GM12875 (cell line): ENCODE measurements around the gene MRPS22.

Experiments used
- H3K4me3 ChIP-seq: one replicate; pipeline ENCODE4 v1.5.1; 2011; ENCODE audit warnings: low read depth, low read length, control low read depth
- TF ChIP-seq, protein P1 (sequence below): IDR thresholded peaks from 2 replicates; pipeline ENCODE4 v1.5.1; 2011; ENCODE audit warnings: low read depth, mild to moderate bottlenecking, control low read depth, inconsistent platforms, low read length, moderate library complexity, borderline replicate concordance; ENCODE audit not compliant: insufficient read depth

Gene MRPS22

GRCh38 chr3:139312416-139312815 lies 31.4 kb upstream of the MRPS22 start:
- TF ChIP-seq, protein P1, sequence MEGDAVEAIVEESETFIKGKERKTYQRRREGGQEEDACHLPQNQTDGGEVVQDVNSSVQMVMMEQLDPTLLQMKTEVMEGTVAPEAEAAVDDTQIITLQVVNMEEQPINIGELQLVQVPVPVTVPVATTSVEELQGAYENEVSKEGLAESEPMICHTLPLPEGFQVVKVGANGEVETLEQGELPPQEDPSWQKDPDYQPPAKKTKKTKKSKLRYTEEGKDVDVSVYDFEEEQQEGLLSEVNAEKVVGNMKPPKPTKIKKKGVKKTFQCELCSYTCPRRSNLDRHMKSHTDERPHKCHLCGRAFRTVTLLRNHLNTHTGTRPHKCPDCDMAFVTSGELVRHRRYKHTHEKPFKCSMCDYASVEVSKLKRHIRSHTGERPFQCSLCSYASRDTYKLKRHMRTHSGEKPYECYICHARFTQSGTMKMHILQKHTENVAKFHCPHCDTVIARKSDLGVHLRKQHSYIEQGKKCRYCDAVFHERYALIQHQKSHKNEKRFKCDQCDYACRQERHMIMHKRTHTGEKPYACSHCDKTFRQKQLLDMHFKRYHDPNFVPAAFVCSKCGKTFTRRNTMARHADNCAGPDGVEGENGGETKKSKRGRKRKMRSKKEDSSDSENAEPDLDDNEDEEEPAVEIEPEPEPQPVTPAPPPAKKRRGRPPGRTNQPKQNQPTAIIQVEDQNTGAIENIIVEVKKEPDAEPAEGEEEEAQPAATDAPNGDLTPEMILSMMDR = no peak
- no peak overlapping the region for H3K4me3 ChIP-seq

GRCh38 chr3:139312959-139313358 lies 30.9 kb upstream of the MRPS22 start:
- TF ChIP-seq, protein P1 = no peak
- no peak overlapping the region for H3K4me3 ChIP-seq

DNA sequence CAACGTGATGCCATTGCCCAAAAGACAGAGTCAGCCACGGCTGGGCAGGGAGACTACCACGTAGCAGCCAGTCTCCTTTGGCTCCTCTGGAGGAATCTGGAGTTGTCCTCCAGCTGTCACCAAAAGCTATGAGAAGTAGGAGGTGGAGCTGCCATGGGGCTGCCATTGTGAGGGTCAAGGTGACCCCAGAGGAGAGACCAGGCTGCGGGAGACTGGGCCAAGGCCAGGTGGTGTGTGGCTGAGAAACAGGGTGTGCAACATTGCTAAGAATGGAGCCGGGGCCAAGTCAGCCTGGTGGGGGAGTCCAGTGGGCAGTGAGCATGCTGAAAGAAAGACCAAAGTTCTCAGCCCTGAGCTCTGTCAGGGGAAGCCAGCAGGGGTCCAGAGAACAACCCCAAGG lies 29.9 kb upstream of the MRPS22 start:
- H3K4me3 ChIP-seq = no peak overlapping the region
- TF ChIP-seq, protein P1 = no peak

DNA sequence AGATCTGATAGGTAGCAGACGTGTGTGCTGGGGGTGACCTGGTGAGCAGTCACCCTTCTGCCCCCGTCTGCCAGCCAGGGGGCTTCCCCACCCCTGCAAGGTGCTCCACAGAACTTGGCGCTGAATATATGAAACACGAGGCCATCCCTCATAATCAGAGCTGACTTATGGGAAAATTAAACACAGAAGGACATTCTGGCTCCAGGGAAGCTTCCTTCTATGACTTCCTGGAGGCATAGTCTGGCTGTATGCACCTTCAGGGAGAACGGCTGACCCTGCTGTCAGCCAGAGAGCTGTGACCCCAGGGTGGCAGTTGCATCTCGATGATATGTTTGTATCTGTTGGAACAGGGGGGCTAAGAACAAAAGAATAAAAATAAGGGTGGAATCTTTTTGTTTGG lies 26.6 kb upstream of the MRPS22 start:
- TF ChIP-seq, protein P1 = no peak
- H3K4me3 ChIP-seq = no peak overlapping the region

GRCh38 chr3:139317660-139318430 lies 26.0 kb upstream of the MRPS22 start:
- TF ChIP-seq, protein P1 = no peak
- no peak overlapping the region for H3K4me3 ChIP-seq

GRCh38 chr3:139318431-139318816 lies 25.4 kb upstream of the MRPS22 start:
- TF ChIP-seq, protein P1 = no peak
- H3K4me3 ChIP-seq = no peak overlapping the region

DNA sequence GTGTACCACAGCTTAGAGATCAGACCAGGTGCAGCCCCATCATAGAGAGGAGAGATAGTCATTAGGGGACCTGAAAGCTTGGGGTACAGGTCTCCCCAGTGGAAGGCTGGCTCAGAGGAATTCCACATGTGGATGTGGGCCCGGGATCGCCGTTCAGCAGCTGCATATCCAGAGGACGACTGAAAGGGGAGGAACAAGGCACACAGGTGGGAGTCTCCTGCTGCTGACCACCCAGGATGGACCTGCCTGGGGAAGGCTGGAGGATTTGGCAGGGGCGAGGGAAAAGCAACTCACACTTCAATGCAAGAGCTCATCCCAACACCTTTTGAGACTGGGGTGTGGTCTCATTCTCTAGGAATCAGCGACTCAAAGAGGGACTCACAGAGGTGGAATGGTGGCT lies 25.0 kb upstream of the MRPS22 start:
- no peak overlapping the region for H3K4me3 ChIP-seq
- TF ChIP-seq, protein P1 = no peak
